OCI-LY7 (cell line): ENCODE results near the gene DIP2C. TPM values are rescaled to one million over a fixed set of nuclear protein-coding genes. Genes with fewer than 3 reads are reported as not detected.

Experiments used
- BruUV-seq: library from RNA; stranded (reverse); fragments of 400-500 nt; replicated peaks from 2 replicates; lab custom pipeline; 2021; lab: Mats Ljungman, UMichigan
- CTCF ChIA-PET: fragments of 300-600 bp; sonication (Branson Sonifier 250); formaldehyde crosslinking; loops from one replicate; lab custom pipeline; 2022; ENCODE audit warnings: antibody characterized with exemption; ENCODE audit not compliant: unreplicated experiment; lab: Charles Lee
- POLR2A ChIA-PET: fragments of 300-600 bp; sonication (Branson Sonifier 250); formaldehyde crosslinking; loops from one replicate; lab custom pipeline; 2022; ENCODE audit warnings: antibody characterized with exemption; lab: Charles Lee
- DNase-seq: peaks from one replicate; pipeline ENCODE4 v3.0.0-alpha.2; 2015; ENCODE audit warnings: low spot score
- H2AFZ ChIP-seq: fragments of 200-600 bp; sonication (generic), shearing (Covaris generic); 2 replicates; pipeline ENCODE4 v1.6.1; 2014; ENCODE audit warnings: mild to moderate bottlenecking, antibody characterized with exemption, low read length, moderate library complexity
- H3K27ac ChIP-seq: fragments of 200-600 bp; sonication (generic); 2 replicates; pipeline ENCODE4 v1.5.1; 2014; ENCODE audit warnings: mixed run types, low read depth, mild to moderate bottlenecking, moderate library complexity, low read length, inconsistent platforms; ENCODE audit not compliant: poor library complexity, severe bottlenecking
- H3K36me3 ChIP-seq: fragments of 200-600 bp; sonication (generic); 2 replicates; pipeline ENCODE4 v1.6.1; 2014; ENCODE audit warnings: mild to moderate bottlenecking, antibody characterized with exemption, low read length, moderate library complexity, mixed read lengths; ENCODE audit not compliant: insufficient read depth
- H3K4me1 ChIP-seq: fragments of 200-600 bp; sonication (generic); 2 replicates; pipeline ENCODE4 v1.5.1; 2014; ENCODE audit warnings: mild to moderate bottlenecking, low read length; ENCODE audit not compliant: insufficient read depth, poor library complexity, severe bottlenecking
- H3K4me2 ChIP-seq: fragments of 200-600 bp; sonication (generic); 2 replicates; pipeline ENCODE4 v1.6.1; 2014; ENCODE audit warnings: mild to moderate bottlenecking, low read length
- H3K4me3 ChIP-seq: fragments of 200-600 bp; sonication (generic); 2 replicates; pipeline ENCODE4 v1.5.1; 2014; ENCODE audit warnings: mild to moderate bottlenecking, low read depth, low read length; ENCODE audit not compliant: poor library complexity, severe bottlenecking
- H3K79me2 ChIP-seq: fragments of 200-600 bp; sonication (generic); 2 replicates; pipeline ENCODE4 v1.6.1; 2016; ENCODE audit warnings: low read depth, mild to moderate bottlenecking, low read length, moderate library complexity, mixed read lengths; ENCODE audit not compliant: insufficient read depth
- H3K9me2 ChIP-seq: fragments of 200-600 bp; sonication (generic); 2 replicates; pipeline ENCODE4 v1.6.1; 2016; ENCODE audit warnings: mild to moderate bottlenecking, low read length, mixed read lengths; ENCODE audit not compliant: insufficient read depth
- H3K9me3 ChIP-seq: fragments of 200-600 bp; sonication (generic); 2 replicates; pipeline ENCODE4 v1.6.1; 2014; ENCODE audit warnings: mild to moderate bottlenecking, mixed run types, low read length, mixed read lengths
- H4K20me1 ChIP-seq: fragments of 200-600 bp; sonication (generic); 2 replicates; pipeline ENCODE4 v1.6.1; 2014; ENCODE audit warnings: mild to moderate bottlenecking, antibody characterized with exemption, low read length, moderate library complexity, mixed read lengths; ENCODE audit not compliant: insufficient read depth
- EZH2phosphoT487 ChIP-seq: fragments of 200-600 bp; sonication (generic); IDR thresholded peaks from 2 replicates; pipeline ENCODE4 v1.6.1; 2018; ENCODE audit warnings: low read depth, borderline replicate concordance, mild to moderate bottlenecking, mixed run types, antibody characterized with exemption, low read length, moderate library complexity, mixed read lengths
- intact Hi-C: fragments of 100-400 bp; cut with micrococcal nuclease; formaldehyde crosslinking; loops from one replicate; pipeline ENCODE4 v1.10.0; 2022; ENCODE audit not compliant: unreplicated experiment
- total RNA-seq, 2 experiments: library from RNA; depleted of rRNA in 1 of 2; stranded (reverse); fragments of >200 nt in 1 of 2; shearing (Covaris generic) in 1 of 2; gene quantifications; 2 replicates each; pipeline ENCODE4 v1.2.3, GENCODE V29; 2014 to 2022
- TF ChIP-seq, protein P1 (sequence below): fragments of 200-600 bp; sonication (generic); conservative IDR thresholded peaks from 2 replicates; pipeline ENCODE4 v1.5.1; 2014; ENCODE audit warnings: mild to moderate bottlenecking, antibody characterized with exemption, low read length, moderate library complexity, mixed read lengths

DIP2C gene
- total RNA-seq, 2 experiments from 2014 or later = 10.9 to 29.5 TPM

DNA sequence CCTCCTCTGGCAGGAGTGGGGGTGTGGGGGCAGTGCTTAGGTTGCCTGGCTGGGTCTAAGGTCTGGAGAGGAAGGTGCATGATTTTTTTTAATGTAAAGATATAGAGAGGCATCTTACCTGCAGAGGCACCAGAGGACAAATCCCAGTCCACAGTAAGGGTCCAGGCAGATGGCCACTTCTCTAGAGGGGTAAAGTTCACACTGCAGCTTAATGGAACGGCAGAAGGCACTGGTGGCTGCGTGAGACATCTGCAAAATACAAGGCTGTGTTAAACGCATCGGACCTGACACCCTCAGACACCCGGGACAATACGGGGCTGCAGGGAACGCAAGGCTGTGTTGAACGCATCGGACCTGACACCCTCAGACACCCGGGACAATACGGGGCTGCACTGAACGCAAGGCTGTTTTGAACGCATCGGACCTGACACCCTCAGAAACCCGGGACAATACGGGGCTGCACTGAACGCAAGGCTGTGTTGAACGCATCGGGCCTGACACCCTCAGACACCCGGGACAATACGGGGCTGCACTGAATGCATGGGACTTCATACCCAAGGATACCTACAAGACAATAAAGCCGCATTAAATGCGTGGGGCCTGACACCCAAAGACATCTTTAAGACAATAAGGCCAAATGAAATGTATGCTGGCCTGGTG, 348.3 kb downstream of the DIP2C start:
- Histone ChIP-seq H3K9me2 (no peaks in the 10 kb centered on the region), H3K4me1 (no peaks in the 10 kb centered on the region), H3K9me3 (no peaks in the 10 kb centered on the region), H3K4me3 (no peak overlapping the region), H3K79me2 (no peaks in the 10 kb centered on the region), H3K4me2 (no peak overlapping the region), H2AFZ (no peak overlapping the region), H3K27ac (no peak overlapping the region), H3K36me3 (peaks cover 64% of the 10 kb centered on the region), H4K20me1 (no peaks in the 10 kb centered on the region)
- TF ChIP-seq, protein P1, sequence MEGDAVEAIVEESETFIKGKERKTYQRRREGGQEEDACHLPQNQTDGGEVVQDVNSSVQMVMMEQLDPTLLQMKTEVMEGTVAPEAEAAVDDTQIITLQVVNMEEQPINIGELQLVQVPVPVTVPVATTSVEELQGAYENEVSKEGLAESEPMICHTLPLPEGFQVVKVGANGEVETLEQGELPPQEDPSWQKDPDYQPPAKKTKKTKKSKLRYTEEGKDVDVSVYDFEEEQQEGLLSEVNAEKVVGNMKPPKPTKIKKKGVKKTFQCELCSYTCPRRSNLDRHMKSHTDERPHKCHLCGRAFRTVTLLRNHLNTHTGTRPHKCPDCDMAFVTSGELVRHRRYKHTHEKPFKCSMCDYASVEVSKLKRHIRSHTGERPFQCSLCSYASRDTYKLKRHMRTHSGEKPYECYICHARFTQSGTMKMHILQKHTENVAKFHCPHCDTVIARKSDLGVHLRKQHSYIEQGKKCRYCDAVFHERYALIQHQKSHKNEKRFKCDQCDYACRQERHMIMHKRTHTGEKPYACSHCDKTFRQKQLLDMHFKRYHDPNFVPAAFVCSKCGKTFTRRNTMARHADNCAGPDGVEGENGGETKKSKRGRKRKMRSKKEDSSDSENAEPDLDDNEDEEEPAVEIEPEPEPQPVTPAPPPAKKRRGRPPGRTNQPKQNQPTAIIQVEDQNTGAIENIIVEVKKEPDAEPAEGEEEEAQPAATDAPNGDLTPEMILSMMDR = no peak
- TF ChIP-seq EZH2phosphoT487 = no peak
- ChIA-PET POLR2A (interaction anchor here (0.7 kb wide), 1 partner anchor 230 kb away, joined by 4 read pairs; no protein-coding TSS in a partner anchor), CTCF (no interaction called here)
- intact Hi-C loops = no loop called here
- BruUV-seq = no TSS peak
- DNase-seq = no peak

DNA sequence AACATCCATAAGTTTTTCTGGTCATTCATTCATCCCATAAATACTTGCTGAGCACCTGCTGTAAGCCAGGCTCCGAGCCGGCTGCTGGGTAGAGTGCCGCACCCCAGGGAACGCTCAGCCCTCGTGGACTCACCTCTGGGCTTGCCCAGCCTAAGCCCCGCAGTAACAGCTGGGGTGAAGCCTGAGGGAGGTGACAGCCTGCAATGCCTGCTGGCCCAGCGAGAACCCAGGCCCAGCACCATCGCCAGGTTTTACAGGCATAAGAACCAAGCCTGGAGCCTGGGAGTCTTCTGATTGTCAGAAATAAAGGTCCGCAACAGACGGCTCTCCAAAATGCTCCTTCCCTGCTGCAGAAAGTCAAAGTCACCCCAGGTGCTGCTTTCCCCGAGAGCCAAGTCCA, 348.8 kb downstream of the DIP2C start:
- no peaks in the 10 kb centered on the region for H4K20me1 ChIP-seq
- TF ChIP-seq EZH2phosphoT487 = no peak
- TF ChIP-seq, protein P1 = no peak
- no peaks in the 10 kb centered on the region for H3K9me2 ChIP-seq
- intact Hi-C loops = no loop called here
- peaks cover 66% of the 10 kb centered on the region for H3K36me3 ChIP-seq
- H3K4me2 ChIP-seq = no peak overlapping the region
- H2AFZ ChIP-seq = no peak overlapping the region
- CTCF ChIA-PET = no interaction called here
- H3K4me1 ChIP-seq = no peaks in the 10 kb centered on the region
- BruUV-seq = no TSS peak
- H3K27ac ChIP-seq = no peak overlapping the region
- POLR2A ChIA-PET = no interaction called here
- DNase-seq = no peak
- H3K4me3 ChIP-seq = no peak overlapping the region
- no peaks in the 10 kb centered on the region for H3K9me3 ChIP-seq
- H3K79me2 ChIP-seq = no peaks in the 10 kb centered on the region

DNA sequence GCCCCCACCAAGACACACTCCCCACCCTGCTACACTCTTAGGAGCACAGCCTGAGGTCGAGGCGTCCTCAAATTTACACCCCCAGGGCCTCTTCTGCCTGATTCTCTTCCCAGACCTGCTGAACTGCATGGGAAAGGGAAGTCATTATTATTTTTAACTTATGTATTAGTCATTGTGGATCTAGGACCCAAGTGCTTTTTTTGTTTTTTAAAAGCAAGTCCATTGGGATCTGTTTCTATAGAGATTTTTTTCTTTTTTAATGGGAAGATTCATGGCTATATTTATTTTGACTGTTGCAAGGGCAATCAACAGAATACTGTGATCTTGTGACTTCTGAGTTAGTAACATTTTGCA, 350.5 kb downstream of the DIP2C start:
- no TSS peak for BruUV-seq
- no peaks in the 10 kb centered on the region for H3K9me3 ChIP-seq
- intact Hi-C loops = no loop called here
- no peaks in the 10 kb centered on the region for H4K20me1 ChIP-seq
- POLR2A ChIA-PET = no interaction called here
- peaks cover 7% of the 10 kb centered on the region for H3K4me1 ChIP-seq
- no peak for TF ChIP-seq EZH2phosphoT487
- TF ChIP-seq, protein P1 = no peak
- no peaks in the 10 kb centered on the region for H3K79me2 ChIP-seq
- no peaks in the 10 kb centered on the region for H3K9me2 ChIP-seq
- no peak for DNase-seq
- H2AFZ ChIP-seq = no peak overlapping the region
- no peak overlapping the region for H3K27ac ChIP-seq
- peaks cover 63% of the 10 kb centered on the region for H3K36me3 ChIP-seq
- H3K4me2 ChIP-seq = no peak overlapping the region
- H3K4me3 ChIP-seq = no peak overlapping the region
- CTCF ChIA-PET = no interaction called here
